CD8-positive, alpha-beta memory T cell (primary cell): ENCODE measurements around the gene UPF3A. TPM values are rescaled to one million over a fixed set of nuclear protein-coding genes. Genes with fewer than 3 reads are reported as not detected.

Experiments
- CTCF ChIA-PET: fragments of 350-600 bp; sonication (Branson Sonifier 250); formaldehyde crosslinking; loops from one replicate; lab custom pipeline; 2021; ENCODE audit warnings: antibody characterized with exemption; lab: Charles Lee
- POLR2A ChIA-PET: fragments of 350-600 bp; sonication (Branson Sonifier 250); formaldehyde crosslinking; loops from one replicate; lab custom pipeline; 2021; ENCODE audit warnings: antibody characterized with exemption; lab: Charles Lee
- DNase-seq, 5 donors: peaks; one replicate each; pipeline versions ENCODE4 v3.0.0 to v3.0.0-alpha.2; 2020 to 2022; ENCODE audit warnings: mixed read lengths in 1 of 5
- H3K27ac ChIP-seq: one replicate; pipeline ENCODE4 v1.7.0; 2013; ENCODE audit warnings: low read depth, mild to moderate bottlenecking, low read length, moderate library complexity
- H3K27me3 ChIP-seq: 2 replicates; pipeline ENCODE4 v1.7.0; 2013; ENCODE audit warnings: low read length, mild to moderate bottlenecking; ENCODE audit not compliant: insufficient read depth, poor library complexity, severe bottlenecking
- H3K36me3 ChIP-seq: 2 replicates; pipeline ENCODE4 v1.7.0; 2013; ENCODE audit warnings: mild to moderate bottlenecking, low read length, moderate library complexity; ENCODE audit not compliant: insufficient read depth
- H3K4me1 ChIP-seq: 2 replicates; pipeline ENCODE4 v1.7.0; 2013; ENCODE audit warnings: mild to moderate bottlenecking, low read length, moderate library complexity; ENCODE audit not compliant: insufficient read depth
- H3K4me3 ChIP-seq: 2 replicates; pipeline ENCODE4 v1.7.0; 2013; ENCODE audit warnings: mild to moderate bottlenecking, low read length
- H3K9me3 ChIP-seq: 2 replicates; pipeline ENCODE4 v1.7.0; 2013; ENCODE audit warnings: mild to moderate bottlenecking, low read length
- H3K27ac Mint-ChIP-seq, 8 donors: one replicate each; pipeline ENCODE4 v1.8.0; 2020 to 2021; ENCODE audit warnings: mixed read lengths in 8 of 8, mild to moderate bottlenecking in 6 of 8, inconsistent platforms in 3 of 8, moderate library complexity in 3 of 8
- H3K27me3 Mint-ChIP-seq, 2 donors: one replicate each; pipeline ENCODE4 v1.8.0; 2020 to 2021; ENCODE audit warnings: mixed read lengths in 2 of 2, mild to moderate bottlenecking in 1 of 2, moderate library complexity in 1 of 2
- H3K36me3 Mint-ChIP-seq, 3 donors: one replicate each; pipeline ENCODE4 v1.8.0; 2020 to 2021; ENCODE audit warnings: mixed read lengths in 3 of 3, inconsistent platforms in 1 of 3, mild to moderate bottlenecking in 1 of 3
- H3K4me1 Mint-ChIP-seq, 3 donors: one replicate each; pipeline ENCODE4 v1.8.0; 2020 to 2021; ENCODE audit warnings: mixed read lengths in 3 of 3, inconsistent platforms in 1 of 3, mild to moderate bottlenecking in 1 of 3
- H3K4me3 Mint-ChIP-seq, 7 donors: one replicate each; pipeline ENCODE4 v1.8.0; 2020 to 2021; ENCODE audit warnings: mixed read lengths in 7 of 7, mild to moderate bottlenecking in 6 of 7, moderate library complexity in 4 of 7, inconsistent platforms in 2 of 7
- H3K9me3 Mint-ChIP-seq, 5 donors: one replicate each; pipeline ENCODE4 v1.8.0; 2020 to 2022; ENCODE audit warnings: mixed read lengths in 5 of 5, mild to moderate bottlenecking in 3 of 5, moderate library complexity in 2 of 5, inconsistent platforms in 1 of 5
- polyA plus RNA-seq: library from polyadenylated mRNA; unstranded; fragments of 300-500 nt; fragmentation: Illumina TruSeq; gene quantifications from one replicate; pipeline ENCODE4 v1.2.3, GENCODE V29; 2021
- total RNA-seq, 2 experiments: library from RNA; stranded (reverse); gene quantifications; one replicate each; pipeline ENCODE4 v1.2.3, GENCODE V29; 2021

Gene UPF3A
- total and polyA plus RNA-seq, 3 experiments from 2014 or later: 41.4 to 52.9 (median 48.0) TPM

DNA sequence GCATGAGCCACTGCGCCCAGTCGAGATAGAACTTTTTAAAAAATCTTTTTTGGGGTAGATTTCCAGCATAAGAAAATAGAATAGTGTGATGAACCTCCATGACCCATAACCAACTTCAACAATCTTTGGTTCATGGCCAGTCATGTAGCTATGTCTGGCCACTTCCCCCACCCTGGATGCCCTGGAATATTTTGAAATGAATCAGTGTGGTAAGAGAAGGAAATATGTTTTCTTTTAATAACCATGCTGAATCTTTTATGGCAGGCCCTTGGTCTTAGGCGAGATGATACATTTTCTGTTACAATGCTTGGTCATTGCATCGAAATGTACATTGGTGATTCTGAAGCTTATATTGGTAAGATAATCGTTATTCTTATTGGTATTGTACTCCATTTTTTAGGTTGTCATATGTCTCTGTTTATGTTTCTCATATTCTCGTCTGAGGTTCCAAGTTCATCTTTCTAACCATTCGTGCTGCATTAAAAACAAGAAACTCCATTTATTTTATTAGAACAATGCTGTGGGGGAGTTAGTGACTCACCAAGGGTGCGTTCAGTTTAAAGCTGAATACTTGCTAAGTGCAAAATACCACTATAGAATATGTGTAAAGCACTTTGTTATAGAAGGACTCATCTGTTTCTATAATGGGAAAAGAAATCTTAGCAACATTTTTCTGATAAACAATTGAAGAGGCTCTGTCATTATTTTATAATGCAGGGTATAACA lies 16.4 kb upstream of the UPF3A start:
- Mint-ChIP-seq H3K36me3 (peaks cover 22 to 78% (median 36%) of the 10 kb centered on the region in 3 donors), H3K9me3 (peaks cover 0 to 4% (median 0%) of the 10 kb centered on the region in 5 donors), H3K4me1 (peaks cover 76 to 85% (median 79%) of the 10 kb centered on the region in 3 donors), H3K27ac (peak overlapping the region in 4 of 8 donors; percentile 3 to 88 (median 56)), H3K4me3 (peak overlapping the region in 3 of 7 donors; percentile 5 to 89 (median 41)), H3K27me3 (no peaks in the 10 kb centered on the region)
- no peaks in the 10 kb centered on the region for H3K9me3 ChIP-seq
- peaks cover 48% of the 10 kb centered on the region for H3K4me1 ChIP-seq
- ChIA-PET CTCF (no interaction called here), POLR2A (no interaction called here)
- DNase-seq: no peak
- no peaks in the 10 kb centered on the region for H3K27me3 ChIP-seq
- no peak overlapping the region for H3K27ac ChIP-seq
- no peak overlapping the region for H3K4me3 ChIP-seq
- H3K36me3 ChIP-seq: peaks cover 41% of the 10 kb centered on the region

DNA sequence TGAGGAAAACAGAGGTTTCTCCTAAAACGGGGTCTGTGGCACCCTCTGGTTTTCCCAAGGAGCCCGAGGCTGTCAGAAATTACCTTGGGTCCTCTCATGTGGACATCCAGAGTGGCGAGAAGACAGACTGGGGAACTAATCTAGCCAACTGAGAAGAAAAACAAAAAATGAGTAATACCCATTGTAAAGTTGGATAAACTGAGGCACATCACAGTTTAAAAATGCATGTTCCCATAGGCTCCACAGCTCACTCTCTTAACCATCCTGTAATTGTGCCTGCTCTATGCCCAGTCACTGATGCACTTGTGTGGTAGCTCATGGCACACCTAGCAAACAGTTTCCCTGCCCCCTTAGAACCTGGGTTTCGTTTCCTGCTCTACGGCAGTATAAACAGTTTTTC lies 15.2 kb upstream of the UPF3A start:
- Histone ChIP-seq H3K36me3 (peaks cover 30% of the 10 kb centered on the region), H3K27ac (no peak overlapping the region), H3K4me1 (peaks cover 44% of the 10 kb centered on the region), H3K4me3 (no peak overlapping the region), H3K27me3 (no peaks in the 10 kb centered on the region), H3K9me3 (no peaks in the 10 kb centered on the region)
- CTCF ChIA-PET: no interaction called here
- DNase-seq: no peak
- H3K4me1 Mint-ChIP-seq: peaks cover 66 to 73% (median 71%) of the 10 kb centered on the region in 3 donors
- POLR2A ChIA-PET: interaction anchor here (0.6 to 0.7 kb wide), 2 partner anchors 13 to 31 kb away, joined by 3 read pairs; no protein-coding TSS in a partner anchor
- H3K27me3 Mint-ChIP-seq: no peaks in the 10 kb centered on the region
- peak overlapping the region in 4 of 8 donors; percentile 3 to 43 (median 22) for H3K27ac Mint-ChIP-seq
- peaks cover 18 to 75% (median 35%) of the 10 kb centered on the region in 3 donors for H3K36me3 Mint-ChIP-seq
- H3K4me3 Mint-ChIP-seq: peak overlapping the region in 5 of 7 donors; percentile 44 to 89 (median 67)
- peaks cover 0 to 4% (median 0%) of the 10 kb centered on the region in 5 donors for H3K9me3 Mint-ChIP-seq

DNA sequence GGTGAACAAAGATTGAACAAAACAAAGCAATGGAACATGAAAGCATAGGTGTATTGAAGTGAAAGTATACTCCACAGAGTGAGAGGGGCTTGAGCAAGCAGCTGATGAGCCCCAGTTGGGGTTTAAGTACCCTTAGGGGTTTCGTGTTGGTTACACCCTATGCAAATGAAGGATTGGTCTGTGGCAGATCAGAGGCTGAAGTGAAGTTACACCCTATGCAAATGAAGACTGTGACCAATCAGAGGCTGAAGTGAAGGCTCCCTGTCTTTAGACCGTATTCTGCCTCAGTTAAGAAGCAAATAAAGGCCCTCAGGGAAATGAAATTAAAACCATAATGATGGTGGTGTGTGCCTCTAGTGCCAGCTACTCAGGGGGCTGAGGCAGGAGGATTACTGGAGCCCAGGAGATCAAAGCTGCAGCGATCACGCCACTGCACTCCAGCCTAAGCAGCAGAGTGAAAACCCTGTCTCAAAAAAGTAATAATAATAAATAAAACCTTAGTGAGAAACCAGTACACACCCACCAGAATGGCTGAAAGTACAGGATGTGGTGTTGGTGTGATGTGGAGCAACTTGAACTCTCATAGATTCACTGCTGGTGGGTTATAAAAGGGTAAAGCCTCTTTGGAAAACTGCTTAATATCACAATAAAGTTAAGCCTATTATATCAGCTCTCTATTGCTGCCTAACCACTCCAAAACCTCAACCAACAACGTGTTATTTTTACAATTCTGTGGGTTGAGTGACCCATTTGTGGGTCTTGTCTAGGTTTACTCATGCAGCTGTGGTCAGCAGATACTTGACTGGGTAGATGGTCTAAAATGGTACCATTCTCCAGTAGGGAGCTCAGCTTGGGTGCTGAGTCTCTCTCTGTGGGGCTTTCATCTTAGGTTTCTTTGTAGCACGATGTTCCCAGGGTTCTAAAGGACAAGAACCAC lies 12.8 kb upstream of the UPF3A start:
- peak overlapping the region; percentile 25 to 89 (median 77) for H3K4me3 Mint-ChIP-seq
- H3K4me1 Mint-ChIP-seq: peaks cover 42 to 49% (median 47%) of the 10 kb centered on the region in 3 donors
- H3K27me3 Mint-ChIP-seq: no peaks in the 10 kb centered on the region
- peak overlapping the region; percentile 28 to 91 (median 70) for H3K27ac Mint-ChIP-seq
- Histone ChIP-seq H3K9me3 (no peaks in the 10 kb centered on the region), H3K4me1 (peaks cover 23% of the 10 kb centered on the region), H3K4me3 (peak overlapping the region; percentile 15), H3K27me3 (no peaks in the 10 kb centered on the region), H3K36me3 (peaks cover 26% of the 10 kb centered on the region), H3K27ac (peak overlapping the region; percentile 41)
- H3K36me3 Mint-ChIP-seq: peaks cover 24 to 73% (median 48%) of the 10 kb centered on the region in 3 donors
- H3K9me3 Mint-ChIP-seq: peaks cover 0 to 4% (median 0%) of the 10 kb centered on the region in 5 donors
- CTCF ChIA-PET: interaction anchor here (0.7 to 1.2 kb wide), 2 partner anchors 9 to 11 kb away, joined by 3 read pairs; no protein-coding TSS in a partner anchor
- DNase-seq: peak in 1 of 5 donors; percentile 60
- POLR2A ChIA-PET: interaction anchor here (1.2 kb wide), 1 partner anchor 13 kb away, joined by 3 read pairs; the partner anchor contains the start of gene UPF3A

DNA sequence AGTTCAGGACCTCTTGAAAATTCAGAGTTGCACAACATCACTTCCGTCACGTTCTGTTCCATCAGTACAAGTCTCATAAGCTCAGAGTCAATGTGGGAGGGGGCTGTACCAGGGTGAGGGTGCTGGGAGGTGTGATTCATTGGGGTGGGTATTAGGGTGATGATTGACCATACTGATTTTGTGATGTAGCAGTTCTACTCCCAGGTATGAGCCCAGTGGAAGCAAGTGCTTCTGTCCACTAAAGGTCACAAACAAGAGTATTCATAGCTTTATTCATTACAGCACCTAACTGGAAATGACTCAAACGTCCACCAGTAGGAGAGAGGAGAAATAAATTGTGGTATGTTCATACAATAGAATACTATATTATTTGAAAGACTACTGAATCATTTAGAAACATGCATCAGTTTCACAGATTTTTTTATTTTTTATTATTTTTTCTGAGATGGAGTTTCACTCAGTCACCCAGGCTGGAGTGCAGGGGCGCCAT lies 12.1 kb upstream of the UPF3A start:
- DNase-seq: no peak
- Mint-ChIP-seq H3K4me3 (peak overlapping the region in 6 of 7 donors; percentile 20 to 81 (median 41)), H3K27me3 (no peaks in the 10 kb centered on the region), H3K4me1 (peaks cover 38 to 45% (median 45%) of the 10 kb centered on the region in 3 donors), H3K9me3 (peaks cover 0 to 4% (median 0%) of the 10 kb centered on the region in 5 donors), H3K27ac (peak overlapping the region in 7 of 8 donors; percentile 13 to 91 (median 32)), H3K36me3 (peaks cover 24 to 76% (median 48%) of the 10 kb centered on the region in 3 donors)
- no peaks in the 10 kb centered on the region for H3K27me3 ChIP-seq
- peaks cover 21% of the 10 kb centered on the region for H3K4me1 ChIP-seq
- H3K27ac ChIP-seq: peak overlapping the region; percentile 41
- peaks cover 26% of the 10 kb centered on the region for H3K36me3 ChIP-seq
- CTCF ChIA-PET: interaction anchor here (1.2 kb wide), 1 partner anchor 10 kb away, joined by 3 read pairs; no protein-coding TSS in a partner anchor
- POLR2A ChIA-PET: interaction anchor here (1.2 kb wide), 1 partner anchor 12 kb away, joined by 3 read pairs; the partner anchor contains the start of gene UPF3A
- no peak overlapping the region for H3K4me3 ChIP-seq
- H3K9me3 ChIP-seq: no peaks in the 10 kb centered on the region

DNA sequence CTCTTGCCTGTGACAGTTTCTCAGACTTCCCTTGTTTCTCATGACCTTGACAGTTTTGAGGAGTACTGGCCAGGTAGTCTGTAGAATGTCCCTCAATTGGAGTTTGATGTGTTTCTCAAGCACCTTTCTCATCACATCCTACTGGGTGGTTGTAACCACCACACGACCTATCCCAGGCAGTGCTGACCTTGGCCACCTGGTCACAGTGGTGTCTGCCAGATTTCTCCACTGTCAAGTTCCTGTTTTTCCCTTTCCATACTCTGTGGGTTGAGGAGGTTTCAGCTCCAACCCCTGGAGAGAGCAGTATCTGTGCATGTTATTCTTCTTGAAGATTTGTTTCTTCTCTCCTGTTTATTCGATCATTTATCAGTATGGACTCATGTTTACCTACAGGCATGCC lies 8.4 kb upstream of the UPF3A start:
- H3K9me3 Mint-ChIP-seq: peaks cover 0 to 4% (median 0%) of the 10 kb centered on the region in 5 donors
- no peak overlapping the region for H3K4me3 ChIP-seq
- peaks cover 19% of the 10 kb centered on the region for H3K36me3 ChIP-seq
- no peak overlapping the region for H3K27ac ChIP-seq
- peaks cover 15 to 27% (median 15%) of the 10 kb centered on the region in 3 donors for H3K4me1 Mint-ChIP-seq
- ChIA-PET POLR2A (no interaction called here), CTCF (no interaction called here)
- H3K9me3 ChIP-seq: no peaks in the 10 kb centered on the region
- no peaks in the 10 kb centered on the region for H3K27me3 Mint-ChIP-seq
- no peak overlapping the region for H3K4me3 Mint-ChIP-seq
- peak overlapping the region in 2 of 8 donors; percentile 39 to 42 for H3K27ac Mint-ChIP-seq
- H3K4me1 ChIP-seq: peaks cover 16% of the 10 kb centered on the region
- H3K36me3 Mint-ChIP-seq: peaks cover 35 to 69% (median 38%) of the 10 kb centered on the region in 3 donors
- DNase-seq: no peak
- H3K27me3 ChIP-seq: no peaks in the 10 kb centered on the region

DNA sequence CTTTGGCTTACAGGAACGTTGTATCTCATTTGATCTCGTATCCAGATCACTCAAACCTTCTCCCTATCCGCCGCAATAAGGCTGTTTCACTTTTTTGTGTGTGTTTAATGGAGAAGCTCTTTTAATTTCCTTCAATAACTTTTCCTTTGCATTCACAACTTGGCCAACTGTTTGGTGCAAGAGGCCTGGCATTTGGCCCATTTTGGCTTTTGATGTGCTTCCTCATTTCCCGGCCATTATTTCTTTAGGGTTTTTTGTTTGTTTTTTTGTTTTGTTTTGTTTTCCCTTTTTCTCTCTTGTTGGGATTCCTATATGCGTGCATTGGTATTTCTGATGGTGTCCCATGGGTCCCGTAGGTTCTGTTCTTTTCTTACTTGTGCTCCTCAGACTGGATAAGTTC lies 6.1 kb upstream of the UPF3A start:
- peak overlapping the region in 2 of 8 donors; percentile 25 to 72 for H3K27ac Mint-ChIP-seq
- no peaks in the 10 kb centered on the region for H3K27me3 ChIP-seq
- no peaks in the 10 kb centered on the region for H3K9me3 ChIP-seq
- peaks cover 19% of the 10 kb centered on the region for H3K4me1 ChIP-seq
- H3K36me3 Mint-ChIP-seq: peaks cover 20 to 54% (median 30%) of the 10 kb centered on the region in 3 donors
- no peak overlapping the region for H3K4me3 Mint-ChIP-seq
- no peaks in the 10 kb centered on the region for H3K9me3 Mint-ChIP-seq
- no peak for DNase-seq
- peaks cover 15 to 27% (median 19%) of the 10 kb centered on the region in 3 donors for H3K4me1 Mint-ChIP-seq
- peaks cover 0 to 2% of the 10 kb centered on the region in 2 donors for H3K27me3 Mint-ChIP-seq
- no peak overlapping the region for H3K27ac ChIP-seq
- POLR2A ChIA-PET: no interaction called here
- CTCF ChIA-PET: no interaction called here
- H3K4me3 ChIP-seq: no peak overlapping the region
- peaks cover 8% of the 10 kb centered on the region for H3K36me3 ChIP-seq

DNA sequence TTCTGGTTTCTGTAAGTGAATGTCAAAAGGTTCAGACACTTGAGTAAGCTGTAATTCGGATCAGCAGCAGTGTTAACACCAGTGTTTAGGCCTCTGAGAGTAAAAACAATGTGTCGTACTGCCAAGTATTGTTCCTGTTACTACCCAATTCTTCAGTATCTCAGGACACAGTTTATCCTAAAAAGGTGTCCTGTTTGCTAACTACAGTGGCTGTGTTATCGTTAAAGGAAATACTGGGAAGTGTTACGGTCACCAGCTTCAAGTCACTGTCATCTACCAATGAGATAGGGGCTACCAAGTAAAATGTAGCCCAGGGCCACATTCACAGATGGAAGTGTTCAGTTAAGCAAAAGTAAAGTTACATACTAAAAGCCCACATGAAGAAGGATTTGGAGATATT lies 2.3 kb upstream of the UPF3A start:
- peak overlapping the region in 3 of 7 donors; percentile 12 to 87 (median 67) for H3K4me3 Mint-ChIP-seq
- peaks cover 35 to 47% (median 44%) of the 10 kb centered on the region in 3 donors for H3K4me1 Mint-ChIP-seq
- H3K9me3 Mint-ChIP-seq: no peaks in the 10 kb centered on the region
- no peak overlapping the region for H3K4me3 ChIP-seq
- peaks cover 5% of the 10 kb centered on the region for H3K36me3 ChIP-seq
- H3K9me3 ChIP-seq: no peaks in the 10 kb centered on the region
- H3K27ac ChIP-seq: peak overlapping the region; percentile 83
- peaks cover 0 to 2% of the 10 kb centered on the region in 2 donors for H3K27me3 Mint-ChIP-seq
- CTCF ChIA-PET: interaction anchor here (1.0 kb wide), 1 partner anchor 10 kb away, joined by 3 read pairs; no protein-coding TSS in a partner anchor
- peaks cover 42% of the 10 kb centered on the region for H3K4me1 ChIP-seq
- POLR2A ChIA-PET: interaction anchor here (0.6 to 1.0 kb wide), 2 partner anchors 13 to 34 kb away, joined by 3 read pairs; no protein-coding TSS in a partner anchor
- H3K27me3 ChIP-seq: no peaks in the 10 kb centered on the region
- no peak for DNase-seq
- peak overlapping the region in 7 of 8 donors; percentile 87 to 98 (median 94) for H3K27ac Mint-ChIP-seq
- peaks cover 0 to 44% (median 17%) of the 10 kb centered on the region in 3 donors for H3K36me3 Mint-ChIP-seq
